NCI-H2029 treated with DMSO at 0.1 percent for 48 hours (cell line): ENCODE data around the gene CNOT2.
"Not testable (repeated sequence)": the region's sequence is repeated elsewhere in the genome, so short reads cannot be mapped to it uniquely, and the experiment has no call there.

Experiments used
- DNase-seq: peaks from one replicate; lab custom pipeline; 2025; lab: John Stamatoyannopoulos, UW

The CNOT2 gene

DNA sequence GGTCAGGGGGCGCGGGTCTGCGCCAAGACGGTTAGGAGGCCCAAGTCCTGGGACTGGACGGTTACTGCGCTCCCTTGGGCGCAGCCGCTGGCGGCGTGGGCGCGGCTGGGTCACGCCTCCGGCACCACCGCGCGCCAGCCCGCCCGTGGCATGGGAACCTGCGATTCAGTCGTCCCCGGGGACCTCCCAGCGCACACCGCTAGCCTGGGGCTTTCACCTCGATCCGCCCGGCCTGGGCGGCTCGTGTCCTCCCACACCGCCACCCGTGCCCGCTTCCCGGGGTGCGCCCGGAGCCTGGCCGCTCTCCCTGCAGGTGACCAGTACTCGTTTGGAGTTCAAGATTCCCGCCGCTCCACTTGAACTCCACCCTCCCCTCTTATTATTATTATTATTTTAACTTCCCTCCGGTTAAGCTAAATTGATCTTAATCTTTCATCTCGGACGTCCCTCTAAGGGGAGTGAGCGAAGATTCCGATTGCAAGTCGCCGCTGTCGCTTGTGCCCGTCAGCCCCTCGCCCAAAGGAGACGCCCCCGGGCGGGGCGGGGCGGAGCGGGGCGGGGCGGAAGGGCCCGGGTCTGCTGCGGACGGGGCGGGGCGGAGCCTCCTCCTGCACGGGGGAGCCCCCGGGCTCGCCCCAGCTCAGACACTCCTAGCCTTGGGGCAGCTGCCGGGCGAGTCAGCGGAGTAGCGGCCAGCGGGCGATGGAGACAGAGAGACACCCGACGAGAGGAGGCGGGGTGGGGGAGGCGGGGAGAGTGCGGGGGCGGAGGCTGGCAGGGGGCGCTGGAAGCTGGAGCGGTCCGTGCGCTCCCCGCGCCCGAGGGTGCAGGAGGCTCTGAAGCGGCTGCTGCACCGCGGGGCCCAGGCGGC lies 122.7 kb downstream of the CNOT2 start, which contains the start of gene KCNMB4:
Gene KCNMB4, plus strand, starts transcription at position 643 of the 871 bp plus-strand sequence. CDS start 445 bp downstream, outside the sequence.
- no peak for DNase-seq

DNA sequence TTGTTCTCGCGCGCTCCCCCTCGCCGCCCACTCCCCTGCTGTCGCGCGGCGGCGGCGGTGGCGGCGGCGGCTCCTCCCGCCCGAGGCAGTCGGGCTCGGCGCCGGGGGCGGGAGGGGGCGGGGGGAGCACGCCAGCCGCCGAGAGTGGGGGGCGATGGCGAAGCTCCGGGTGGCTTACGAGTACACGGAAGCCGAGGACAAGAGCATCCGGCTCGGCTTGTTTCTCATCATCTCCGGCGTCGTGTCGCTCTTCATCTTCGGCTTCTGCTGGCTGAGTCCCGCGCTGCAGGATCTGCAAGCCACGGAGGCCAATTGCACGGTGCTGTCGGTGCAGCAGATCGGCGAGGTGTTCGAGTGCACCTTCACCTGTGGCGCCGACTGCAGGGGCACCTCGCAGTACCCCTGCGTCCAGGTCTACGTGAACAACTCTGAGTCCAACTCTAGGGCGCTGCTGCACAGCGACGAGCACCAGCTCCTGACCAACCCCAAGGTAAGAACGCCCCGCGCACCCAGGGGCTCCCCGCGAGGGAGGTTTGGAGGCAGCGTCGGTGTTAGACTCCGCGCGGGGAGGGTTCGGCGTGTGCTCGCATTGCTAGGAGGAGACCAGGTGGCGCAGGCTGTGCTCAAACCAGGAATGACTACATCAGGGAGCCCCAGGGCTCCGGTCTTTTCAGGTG lies 123.5 kb downstream of the CNOT2 start:
- no peak for DNase-seq

- DNase-seq: no peak
Measured at GRCh38 chr12:70367258-70368141, 124.3 kb downstream of the CNOT2 start.

- DNase-seq: no peak
Measured at GRCh38 chr12:70372881-70373280, 129.6 kb downstream of the CNOT2 start.

GRCh38 chr12:70379846-70380245 lies 136.6 kb downstream of the CNOT2 start:
- DNase-seq: no peak

- no peak for DNase-seq
Measured at GRCh38 chr12:70383484-70383883, 140.3 kb downstream of the CNOT2 start.

DNA sequence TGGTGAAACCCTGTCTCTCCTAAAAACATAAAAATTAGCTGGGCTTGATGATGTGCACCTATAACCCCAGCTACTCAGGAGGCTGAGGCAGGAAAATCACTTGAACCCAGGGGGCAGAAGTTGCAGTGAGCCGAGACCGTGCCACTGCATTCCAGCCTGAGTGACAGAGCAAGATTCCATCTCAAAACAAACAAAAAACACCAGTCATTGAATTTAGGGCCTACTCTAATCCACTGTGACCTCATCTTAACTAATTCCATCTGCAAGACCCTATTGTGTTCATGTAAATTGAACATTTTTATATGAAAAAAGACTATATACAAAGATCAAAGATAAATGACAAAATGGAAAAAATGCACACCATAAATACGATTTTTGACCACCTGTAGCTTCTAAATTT lies 140.7 kb downstream of the CNOT2 start:
- DNase-seq: no peak

DNA sequence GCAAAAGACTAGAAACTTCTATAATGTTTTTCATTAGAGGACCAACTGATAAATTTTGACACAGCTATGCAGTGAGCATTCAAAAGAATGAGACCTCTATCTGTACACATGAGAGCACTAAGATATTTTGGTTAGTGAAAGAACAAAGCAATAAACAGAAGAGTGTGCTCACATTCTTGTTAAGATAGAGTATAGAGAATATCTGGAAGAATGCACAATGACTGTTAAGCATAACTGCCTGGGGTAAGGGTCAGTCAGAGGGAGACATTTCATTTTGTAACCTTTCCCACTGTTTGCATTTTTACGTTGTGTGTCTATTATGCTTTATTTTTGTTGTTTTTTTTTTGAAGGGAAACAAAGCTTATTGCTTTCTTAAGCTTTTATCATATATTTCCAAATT lies 143.5 kb downstream of the CNOT2 start:
- no peak for DNase-seq

DNA sequence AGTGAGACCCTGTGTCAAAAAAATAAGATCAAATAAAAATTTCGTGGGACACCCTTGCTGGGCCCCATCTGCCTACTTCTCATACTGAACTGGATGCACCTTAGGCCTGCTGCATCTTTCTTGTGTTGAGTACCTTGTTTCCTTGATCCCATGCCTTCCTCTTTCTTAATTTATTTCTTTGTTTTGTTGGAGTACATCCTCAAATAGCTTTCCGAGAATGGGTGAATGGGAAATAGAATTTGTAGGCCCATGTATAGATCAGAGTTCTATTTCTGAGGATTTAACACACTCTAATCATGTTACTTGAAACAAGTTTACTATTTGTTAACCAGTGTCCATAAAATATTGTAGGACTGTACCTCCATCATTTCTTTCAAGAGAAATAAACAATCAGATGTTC lies 146.4 kb downstream of the CNOT2 start:
- DNase-seq: no peak

DNA sequence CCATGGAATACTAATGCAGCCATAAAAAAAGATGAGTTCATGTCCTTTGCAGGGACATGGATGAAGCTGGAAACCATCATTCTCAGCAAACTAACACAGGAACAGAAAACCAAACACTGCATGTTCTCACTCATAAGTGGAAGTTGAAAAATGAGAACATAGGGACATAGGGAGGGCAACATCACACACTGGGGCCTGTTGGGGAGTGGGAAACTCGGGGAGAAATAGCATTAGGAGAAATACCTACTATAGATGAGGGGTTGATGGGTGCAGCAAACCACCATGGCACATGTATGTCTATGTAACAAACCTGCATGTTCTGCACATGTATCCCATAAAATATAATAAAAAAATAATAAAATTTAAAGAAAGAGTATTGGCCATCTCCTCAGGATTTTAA lies 149.4 kb downstream of the CNOT2 start:
- DNase-seq: not testable (repeated sequence)

GRCh38 chr12:70393787-70394499 lies 150.7 kb downstream of the CNOT2 start:
- no peak for DNase-seq

GRCh38 chr12:70398002-70398401 lies 154.8 kb downstream of the CNOT2 start:
- DNase-seq: no peak

GRCh38 chr12:70398862-70399261 lies 155.6 kb downstream of the CNOT2 start:
- DNase-seq: no peak

DNA sequence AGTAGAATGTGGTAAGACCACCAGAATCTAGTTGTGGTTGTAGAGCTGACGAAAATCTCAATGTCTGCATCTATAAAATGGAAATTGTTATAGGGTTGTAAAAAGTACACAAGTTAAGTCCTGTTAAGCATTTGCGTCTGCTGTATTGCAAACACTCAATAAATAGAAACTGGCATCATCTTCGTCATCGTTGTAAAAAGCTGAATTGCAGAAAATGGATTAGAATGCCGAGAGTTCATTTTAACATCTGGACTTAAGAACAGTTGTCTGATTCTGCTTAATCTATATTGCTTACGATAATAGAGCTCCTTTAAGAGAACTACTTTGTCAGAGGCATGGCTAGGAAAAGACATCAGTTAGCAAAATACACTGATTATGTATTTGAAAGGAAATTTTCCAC lies 156.1 kb downstream of the CNOT2 start:
- no peak for DNase-seq

DNA sequence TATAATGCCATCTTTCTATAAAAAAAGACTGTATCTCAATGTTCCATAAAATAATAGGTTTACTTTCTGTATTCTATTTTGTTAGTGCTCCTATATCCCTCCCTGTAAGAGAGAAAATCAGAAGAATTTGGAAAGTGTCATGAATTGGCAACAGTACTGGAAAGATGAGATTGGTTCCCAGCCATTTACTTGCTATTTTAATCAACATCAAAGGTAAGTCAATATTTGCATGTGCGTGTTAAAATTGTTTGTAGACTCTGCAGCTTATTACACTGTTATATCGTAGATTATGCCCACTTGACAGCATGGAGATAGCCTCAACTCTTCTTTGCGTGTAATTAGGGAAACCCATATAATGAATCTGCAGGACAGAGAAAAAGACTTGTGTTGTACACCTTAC lies 156.9 kb downstream of the CNOT2 start:
- no peak for DNase-seq

DNA sequence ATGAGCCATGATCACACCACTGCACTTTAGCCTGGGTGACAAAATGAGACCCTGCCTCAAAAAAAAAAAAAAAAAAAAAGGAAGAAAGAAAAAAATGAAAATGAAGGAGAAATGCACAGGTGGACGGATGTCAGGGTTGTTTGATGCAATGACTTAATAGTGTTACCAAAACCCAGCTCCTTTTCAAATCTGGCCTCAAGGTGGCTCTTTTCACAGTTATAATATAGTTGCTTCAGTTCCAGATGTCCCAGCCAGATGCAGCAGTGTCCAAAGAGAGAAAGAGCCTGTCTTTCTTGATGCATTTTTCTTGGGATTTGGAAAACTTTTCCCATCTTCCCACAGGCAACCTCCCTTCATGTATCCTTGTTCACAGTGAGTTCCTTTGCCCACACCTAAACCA lies 159.4 kb downstream of the CNOT2 start:
- no peak for DNase-seq

DNA sequence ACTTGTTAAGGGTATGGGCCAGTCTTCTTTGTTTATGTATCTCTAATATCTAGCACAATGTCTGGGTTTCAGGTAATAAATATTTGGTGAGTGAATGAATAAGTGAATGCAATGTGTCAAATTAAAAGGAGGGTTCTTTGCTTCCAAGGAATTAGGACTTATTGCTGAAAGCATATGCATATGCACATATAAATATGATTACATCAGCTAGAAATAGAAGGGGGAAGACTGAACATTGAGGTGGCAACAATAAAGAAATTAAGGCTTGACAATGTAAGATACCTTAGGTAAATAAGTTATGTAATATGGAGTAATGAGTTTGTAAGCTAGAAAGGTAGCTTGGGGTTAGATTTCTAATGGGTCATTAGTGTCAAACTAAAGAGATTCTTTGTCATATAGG lies 160.6 kb downstream of the CNOT2 start:
- no peak for DNase-seq
